Gastroesophageal sphincter (tissue), 3 donors: ENCODE measurements around the gene FLNC.

Experiments
- EP300 ChIP-seq: sonication (generic); formaldehyde crosslinking; IDR thresholded peaks from one replicate; pipeline ENCODE4 v1.6.1; 2017; ENCODE audit warnings: antibody characterized with exemption, mild to moderate bottlenecking
- POLR2A ChIP-seq, 2 donors: fragments of 450-650 bp; IDR thresholded peaks; one replicate each; pipeline ENCODE4 v1.6.1; 2017; ENCODE audit warnings: antibody characterized with exemption in 2 of 2, mild to moderate bottlenecking in 2 of 2, moderate library complexity in 1 of 2
- POLR2AphosphoS5 ChIP-seq: sonication (generic); formaldehyde crosslinking; IDR thresholded peaks from one replicate; pipeline ENCODE4 v1.6.1; 2017; ENCODE audit warnings: antibody characterized with exemption
- TF ChIP-seq, protein P1 (sequence below), 4 experiments: fragments of 200-600 bp in 2 of 4; fragments of 450-650 bp in 2 of 4; sonication (generic) in 1 of 4; IDR thresholded peaks; one replicate each; pipeline ENCODE4 v1.5.1; 2017 to 2019; ENCODE audit warnings: antibody characterized with exemption in 4 of 4, mild to moderate bottlenecking in 2 of 4, moderate library complexity in 2 of 4

DNA sequence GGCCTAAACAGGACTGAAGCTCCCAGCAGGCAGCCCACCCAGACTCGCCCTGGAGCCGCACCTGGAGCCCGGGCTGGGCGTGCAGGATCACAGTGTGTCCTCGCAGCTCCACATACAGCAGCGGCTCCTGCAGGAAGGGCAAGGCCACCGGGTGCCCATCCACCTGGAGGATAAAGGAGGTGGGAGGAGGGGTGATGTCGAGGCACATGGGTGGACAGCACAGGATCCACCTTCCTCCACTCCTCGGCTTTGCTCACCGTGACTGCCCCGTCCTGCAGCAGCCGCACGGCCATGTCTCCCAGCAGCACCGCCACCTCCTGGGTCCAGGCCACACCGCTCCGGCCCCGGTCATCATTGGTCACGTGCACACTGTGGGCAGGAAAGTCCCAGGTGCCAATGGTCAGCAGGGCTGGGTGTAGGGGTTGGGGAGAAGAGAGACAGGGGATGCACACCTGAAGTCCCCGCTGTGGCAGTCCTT lies 49.3 kb downstream of the FLNC start:
- TF ChIP-seq, protein P1, sequence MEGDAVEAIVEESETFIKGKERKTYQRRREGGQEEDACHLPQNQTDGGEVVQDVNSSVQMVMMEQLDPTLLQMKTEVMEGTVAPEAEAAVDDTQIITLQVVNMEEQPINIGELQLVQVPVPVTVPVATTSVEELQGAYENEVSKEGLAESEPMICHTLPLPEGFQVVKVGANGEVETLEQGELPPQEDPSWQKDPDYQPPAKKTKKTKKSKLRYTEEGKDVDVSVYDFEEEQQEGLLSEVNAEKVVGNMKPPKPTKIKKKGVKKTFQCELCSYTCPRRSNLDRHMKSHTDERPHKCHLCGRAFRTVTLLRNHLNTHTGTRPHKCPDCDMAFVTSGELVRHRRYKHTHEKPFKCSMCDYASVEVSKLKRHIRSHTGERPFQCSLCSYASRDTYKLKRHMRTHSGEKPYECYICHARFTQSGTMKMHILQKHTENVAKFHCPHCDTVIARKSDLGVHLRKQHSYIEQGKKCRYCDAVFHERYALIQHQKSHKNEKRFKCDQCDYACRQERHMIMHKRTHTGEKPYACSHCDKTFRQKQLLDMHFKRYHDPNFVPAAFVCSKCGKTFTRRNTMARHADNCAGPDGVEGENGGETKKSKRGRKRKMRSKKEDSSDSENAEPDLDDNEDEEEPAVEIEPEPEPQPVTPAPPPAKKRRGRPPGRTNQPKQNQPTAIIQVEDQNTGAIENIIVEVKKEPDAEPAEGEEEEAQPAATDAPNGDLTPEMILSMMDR (IDR thresholded peaks at IDR 0.05), result no peak
- TF ChIP-seq POLR2AphosphoS5 (no peak), EP300 (no peak), POLR2A (IDR thresholded peaks at IDR 0.05) (no peak)
